Neutrophil (primary cell): ENCODE results near the gene LCT.

Source experiments
- H3K27ac ChIP-seq: fragments of 200-600 bp; sonication (generic); 2 replicates; pipeline ENCODE4 v1.5.1; 2016; ENCODE audit warnings: mild to moderate bottlenecking, moderate library complexity
- H3K27me3 ChIP-seq: fragments of 200-600 bp; sonication (generic); 2 replicates; pipeline ENCODE4 v1.6.0; 2016; ENCODE audit warnings: mild to moderate bottlenecking
- H3K36me3 ChIP-seq: fragments of 200-600 bp; sonication (generic); 2 replicates; pipeline ENCODE4 v1.5.1; 2017
- H3K4me1 ChIP-seq, 2 experiments: fragments of 200-600 bp in 1 of 2; sonication (generic) in 1 of 2; 1 replicate in 1 of 2; 2 replicates in 1 of 2; pipeline versions ENCODE4 v1.5.1 to v1.6.1; 2013 to 2016; ENCODE audit warnings: low read depth in 1 of 2, low read length in 1 of 2, mild to moderate bottlenecking in 1 of 2, moderate library complexity in 1 of 2; ENCODE audit not compliant: control insufficient read depth in 1 of 2, insufficient read depth in 1 of 2
- H3K4me3 ChIP-seq, 2 experiments: fragments of 200-600 bp in 1 of 2; sonication (generic) in 1 of 2; 1 replicate in 1 of 2; 2 replicates in 1 of 2; pipeline ENCODE4 v1.5.1; 2013 to 2016; ENCODE audit warnings: low read depth in 1 of 2, low read length in 1 of 2, mild to moderate bottlenecking in 1 of 2, moderate library complexity in 1 of 2
- H3K9me3 ChIP-seq: fragments of 200-600 bp; sonication (generic); 2 replicates; pipeline ENCODE4 v1.5.1; 2016
- TF ChIP-seq, protein P1 (sequence below): fragments of 200-600 bp; sonication (generic); IDR thresholded peaks from 2 replicates; pipeline ENCODE4 v1.5.1; 2016; ENCODE audit warnings: antibody characterized with exemption

LCT gene

DNA sequence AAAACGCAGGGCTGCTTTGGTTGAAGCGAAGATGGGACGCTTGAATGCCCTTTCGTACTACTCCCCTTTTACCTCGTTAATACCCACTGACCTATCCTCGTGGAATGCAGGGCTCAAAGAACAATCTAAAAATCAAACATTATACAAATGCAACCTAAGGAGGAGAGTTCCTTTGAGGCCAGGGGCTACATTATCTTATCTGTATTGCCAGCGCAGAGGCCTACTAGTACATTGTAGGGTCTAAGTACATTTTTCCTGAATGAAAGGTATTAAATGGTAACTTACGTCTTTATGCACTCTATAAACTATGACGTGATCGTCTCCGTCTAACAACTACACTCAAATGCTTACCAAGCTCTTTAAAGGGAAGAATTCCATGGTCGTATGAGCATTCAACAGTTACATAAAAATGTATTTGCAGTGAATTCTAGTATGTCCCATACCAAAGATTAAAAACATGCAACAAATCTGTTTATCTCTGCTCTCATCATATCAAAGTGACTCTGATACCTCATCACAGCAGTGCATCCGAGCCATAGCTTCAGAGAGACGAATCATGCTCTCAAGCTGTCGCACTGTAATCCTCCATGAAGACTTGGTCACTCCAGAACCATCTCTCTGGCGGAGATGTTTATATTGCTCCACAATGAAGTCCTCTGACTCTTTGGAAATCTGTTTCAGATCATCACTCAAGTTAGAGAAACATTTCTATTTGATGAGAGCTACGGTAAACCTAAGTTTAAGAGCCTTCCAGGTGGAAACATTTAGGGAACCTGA, 14.1 kb upstream of the LCT start:
- TF ChIP-seq, protein P1, sequence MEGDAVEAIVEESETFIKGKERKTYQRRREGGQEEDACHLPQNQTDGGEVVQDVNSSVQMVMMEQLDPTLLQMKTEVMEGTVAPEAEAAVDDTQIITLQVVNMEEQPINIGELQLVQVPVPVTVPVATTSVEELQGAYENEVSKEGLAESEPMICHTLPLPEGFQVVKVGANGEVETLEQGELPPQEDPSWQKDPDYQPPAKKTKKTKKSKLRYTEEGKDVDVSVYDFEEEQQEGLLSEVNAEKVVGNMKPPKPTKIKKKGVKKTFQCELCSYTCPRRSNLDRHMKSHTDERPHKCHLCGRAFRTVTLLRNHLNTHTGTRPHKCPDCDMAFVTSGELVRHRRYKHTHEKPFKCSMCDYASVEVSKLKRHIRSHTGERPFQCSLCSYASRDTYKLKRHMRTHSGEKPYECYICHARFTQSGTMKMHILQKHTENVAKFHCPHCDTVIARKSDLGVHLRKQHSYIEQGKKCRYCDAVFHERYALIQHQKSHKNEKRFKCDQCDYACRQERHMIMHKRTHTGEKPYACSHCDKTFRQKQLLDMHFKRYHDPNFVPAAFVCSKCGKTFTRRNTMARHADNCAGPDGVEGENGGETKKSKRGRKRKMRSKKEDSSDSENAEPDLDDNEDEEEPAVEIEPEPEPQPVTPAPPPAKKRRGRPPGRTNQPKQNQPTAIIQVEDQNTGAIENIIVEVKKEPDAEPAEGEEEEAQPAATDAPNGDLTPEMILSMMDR, result no peak
- H3K27me3 ChIP-seq, result no peaks in the 10 kb centered on the region

DNA sequence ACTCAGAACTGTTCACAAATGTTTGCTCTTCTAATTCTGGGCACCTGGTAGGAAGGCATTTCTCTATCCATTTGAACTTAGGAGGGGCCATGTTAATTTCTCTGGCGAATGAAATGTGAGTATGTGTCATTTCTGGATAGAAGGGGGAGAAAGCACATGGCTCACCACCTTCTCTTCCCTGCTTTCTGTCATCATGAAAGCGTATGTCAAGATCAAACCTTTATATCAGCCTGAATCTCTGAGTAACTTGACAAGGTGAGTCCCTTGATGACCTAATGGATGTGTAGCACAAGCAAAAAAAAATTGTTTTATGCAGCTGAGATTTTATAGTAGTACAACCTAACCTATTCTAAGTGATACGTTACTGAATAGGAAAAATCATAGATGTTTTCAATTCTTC, 12.1 kb upstream of the LCT start:
- TF ChIP-seq, protein P1, result no peak
- H3K27me3 ChIP-seq, result no peaks in the 10 kb centered on the region
- H3K4me3 ChIP-seq, result no peak overlapping the region
- peaks cover 71% of the 10 kb centered on the region for H3K36me3 ChIP-seq
- H3K27ac ChIP-seq, result no peak overlapping the region
- H3K4me1 ChIP-seq, result no peaks in the 10 kb centered on the region
- no peaks in the 10 kb centered on the region for H3K9me3 ChIP-seq

More for the DNA sequence above, 14.1 kb upstream of the LCT start:
- H3K36me3 ChIP-seq, result peaks cover 62% of the 10 kb centered on the region
- H3K9me3 ChIP-seq, result no peaks in the 10 kb centered on the region
- no peaks in the 10 kb centered on the region for H3K4me1 ChIP-seq
- H3K4me3 ChIP-seq, result no peak overlapping the region
- no peak overlapping the region for H3K27ac ChIP-seq

DNA sequence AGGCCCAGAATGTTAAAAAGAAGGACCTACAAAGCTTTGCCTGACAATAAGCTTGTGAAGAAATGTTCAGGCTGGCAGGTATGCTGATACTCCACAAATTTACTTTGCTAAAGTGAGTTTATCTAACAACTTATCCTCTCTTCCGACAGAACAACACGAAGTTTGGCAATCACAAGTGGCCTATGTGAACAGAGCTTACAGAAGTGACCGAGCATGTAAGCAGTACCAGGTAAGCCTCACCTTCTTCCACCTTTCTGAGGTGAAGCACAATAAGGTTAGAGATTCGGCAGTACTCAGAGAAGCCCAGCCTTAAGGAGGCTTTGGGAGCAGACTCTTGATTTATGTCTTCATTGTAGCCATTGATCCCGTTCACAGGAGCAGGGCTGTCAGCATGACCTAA, 9.0 kb upstream of the LCT start:
- TF ChIP-seq, protein P1, result no peak
- H3K27ac ChIP-seq, result no peak overlapping the region
- H3K4me3 ChIP-seq, result no peak overlapping the region
- H3K4me1 ChIP-seq, result no peaks in the 10 kb centered on the region
- peaks cover 66% of the 10 kb centered on the region for H3K36me3 ChIP-seq
- H3K27me3 ChIP-seq, result no peaks in the 10 kb centered on the region
- no peaks in the 10 kb centered on the region for H3K9me3 ChIP-seq

DNA sequence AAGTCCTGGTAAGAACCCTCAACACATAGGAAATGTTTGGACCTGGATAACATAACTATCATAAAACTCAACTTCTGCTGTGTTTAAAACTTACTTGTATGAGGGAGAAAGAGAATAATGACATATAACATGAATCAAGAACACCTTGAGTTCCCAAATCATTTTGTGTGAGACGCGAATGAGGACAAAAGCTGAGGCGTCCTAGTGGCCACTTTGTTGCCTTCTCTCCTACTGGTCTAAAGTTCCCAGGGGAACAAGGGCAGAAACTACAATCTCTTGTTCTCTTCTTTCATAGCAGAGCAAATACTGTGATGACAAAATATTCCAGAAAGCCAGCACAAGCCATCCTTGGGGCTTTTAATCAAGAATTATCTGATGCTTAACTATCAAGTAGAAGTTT, 8.3 kb upstream of the LCT start:
- TF ChIP-seq, protein P1, result no peak
- Histone ChIP-seq H3K27me3 (no peaks in the 10 kb centered on the region), H3K4me3 (no peak overlapping the region), H3K9me3 (no peaks in the 10 kb centered on the region), H3K36me3 (peaks cover 64% of the 10 kb centered on the region), H3K4me1 (no peaks in the 10 kb centered on the region), H3K27ac (no peak overlapping the region)

DNA sequence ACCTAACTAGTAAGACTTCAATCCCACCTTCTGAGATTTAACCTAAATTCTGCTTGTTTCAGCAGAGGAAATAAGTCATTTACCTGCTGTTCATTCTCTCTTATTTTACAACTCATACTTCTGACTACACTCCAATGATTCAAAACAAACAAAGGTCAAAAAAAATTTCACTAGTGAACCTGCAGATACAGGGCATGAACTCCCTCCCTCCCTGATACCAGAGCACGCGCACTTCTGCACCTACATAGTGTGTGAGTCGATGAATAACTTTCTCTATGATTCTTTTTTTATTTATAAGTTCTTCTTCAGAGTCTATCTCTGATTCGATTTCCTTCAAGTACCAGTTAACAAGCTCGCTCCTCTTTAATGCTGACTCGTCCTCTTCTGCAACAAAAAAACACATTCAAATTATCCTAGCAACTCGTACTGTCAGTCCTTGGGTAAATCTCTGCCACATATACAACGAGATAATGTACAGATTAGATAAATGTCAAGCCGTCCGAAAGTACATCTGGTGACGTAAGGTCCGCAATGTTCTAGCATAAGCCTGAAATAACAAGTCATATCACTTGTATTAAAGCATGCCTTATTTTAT, 7.4 kb upstream of the LCT start:
- TF ChIP-seq, protein P1, result no peak
- no peaks in the 10 kb centered on the region for H3K4me1 ChIP-seq
- peaks cover 70% of the 10 kb centered on the region for H3K36me3 ChIP-seq
- H3K4me3 ChIP-seq, result no peak overlapping the region
- no peak overlapping the region for H3K27ac ChIP-seq
- no peaks in the 10 kb centered on the region for H3K27me3 ChIP-seq
- H3K9me3 ChIP-seq, result no peaks in the 10 kb centered on the region
